Left renal pelvis (tissue), 4 donors: ENCODE data around the gene RPRD2. TPM values are rescaled to one million over a fixed set of nuclear protein-coding genes. Genes with fewer than 3 reads are reported as not detected.
A peak's percentile ranks its signal among the peaks of the same experiment; 100 is the strongest.
"Not testable (repeated sequence)": the region's sequence is repeated elsewhere in the genome, so short reads cannot be mapped to it uniquely, and the experiment has no call there.

Experiments used
- DNase-seq, 4 donors: peaks; one replicate each; pipeline ENCODE4 v3.0.0-alpha.2; 2013; ENCODE audit warnings: low read depth in 4 of 4, low spot score in 3 of 4
- polyA plus RNA-seq, 4 donors: library from polyadenylated mRNA; unstranded; fragments of 120-200 nt; gene quantifications; one replicate each; pipeline ENCODE4 v1.2.1, GENCODE V29; 2013; ENCODE audit not compliant: insufficient read length in 4 of 4

The RPRD2 gene
- polyA plus RNA-seq, 4 donors, result 38.9 to 56.3 (median 52.0) TPM

DNA sequence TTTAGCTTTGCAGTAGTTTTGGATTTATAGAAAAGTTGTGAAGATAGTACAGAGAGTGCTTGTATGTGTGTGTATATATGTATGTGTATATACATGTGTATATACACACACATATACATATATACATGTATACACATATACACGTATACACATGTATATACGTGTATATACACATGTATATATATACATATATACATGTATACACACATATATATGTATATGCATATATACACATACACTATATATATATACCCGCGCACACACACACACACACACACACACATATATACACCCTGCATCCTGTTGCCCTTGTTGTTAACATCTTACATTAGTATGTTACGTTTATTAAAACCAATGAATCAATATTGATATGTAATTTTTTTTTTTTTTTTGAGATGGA, 24.3 kb downstream of the RPRD2 start:
- no peak for DNase-seq

DNA sequence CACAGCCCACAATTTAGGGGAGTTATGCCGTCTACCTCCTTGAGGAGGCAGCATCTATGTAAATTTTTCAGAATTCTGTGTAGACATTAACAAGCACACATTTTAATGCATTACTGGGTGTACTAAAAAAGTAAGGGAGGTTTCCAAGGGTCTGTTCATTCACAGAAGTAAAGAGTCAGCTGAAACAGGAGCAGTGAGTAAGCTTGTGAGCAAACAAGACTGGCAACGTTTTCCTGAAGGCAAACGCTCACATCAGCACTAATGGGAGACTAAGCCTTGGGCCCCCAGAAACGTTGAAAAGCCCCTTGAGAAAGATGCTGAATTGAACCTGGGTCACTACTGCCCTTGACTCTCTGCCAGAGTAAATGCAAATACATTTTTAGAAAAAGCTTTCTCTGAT, 25.7 kb downstream of the RPRD2 start:
- DNase-seq, result no peak

DNA sequence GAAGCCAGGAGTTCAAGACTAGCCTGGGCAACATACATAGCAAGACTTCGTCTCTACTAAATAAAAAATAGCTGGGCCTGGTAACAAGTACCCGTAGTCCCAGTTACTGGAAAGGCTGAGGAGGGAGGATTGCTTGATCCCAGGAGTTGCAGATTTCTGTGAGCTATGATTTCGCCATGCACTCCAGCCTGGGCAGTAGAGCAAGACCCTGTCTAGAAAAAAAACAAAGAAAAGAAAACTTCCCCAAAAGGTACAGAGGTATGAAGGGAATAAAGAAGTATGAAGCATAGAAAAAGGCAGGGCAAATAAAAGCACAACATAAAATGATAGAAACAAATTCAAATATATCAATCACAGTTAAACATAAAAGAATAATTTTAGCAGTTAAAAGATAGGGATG, 28.7 kb downstream of the RPRD2 start:
- no peak for DNase-seq

DNA sequence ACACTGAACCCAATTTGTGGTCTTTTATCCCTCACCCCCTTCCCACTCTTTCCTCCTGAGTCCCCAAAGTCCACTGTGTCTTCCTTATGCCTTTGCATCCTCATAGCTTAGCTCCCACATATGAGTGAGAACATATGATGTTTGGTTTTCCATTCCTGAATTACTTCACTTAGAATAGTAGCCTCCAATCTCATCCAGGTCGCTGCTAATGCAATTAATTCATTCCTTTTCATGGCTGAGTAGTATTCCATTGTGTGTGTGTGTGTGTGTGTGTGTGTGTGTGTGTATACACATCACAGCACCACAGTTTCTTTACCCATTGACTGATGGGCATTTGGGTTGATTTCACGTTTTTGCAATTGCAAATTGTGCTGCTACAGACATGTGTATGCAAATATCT, 31.2 kb downstream of the RPRD2 start:
- DNase-seq, result not testable (repeated sequence)

DNA sequence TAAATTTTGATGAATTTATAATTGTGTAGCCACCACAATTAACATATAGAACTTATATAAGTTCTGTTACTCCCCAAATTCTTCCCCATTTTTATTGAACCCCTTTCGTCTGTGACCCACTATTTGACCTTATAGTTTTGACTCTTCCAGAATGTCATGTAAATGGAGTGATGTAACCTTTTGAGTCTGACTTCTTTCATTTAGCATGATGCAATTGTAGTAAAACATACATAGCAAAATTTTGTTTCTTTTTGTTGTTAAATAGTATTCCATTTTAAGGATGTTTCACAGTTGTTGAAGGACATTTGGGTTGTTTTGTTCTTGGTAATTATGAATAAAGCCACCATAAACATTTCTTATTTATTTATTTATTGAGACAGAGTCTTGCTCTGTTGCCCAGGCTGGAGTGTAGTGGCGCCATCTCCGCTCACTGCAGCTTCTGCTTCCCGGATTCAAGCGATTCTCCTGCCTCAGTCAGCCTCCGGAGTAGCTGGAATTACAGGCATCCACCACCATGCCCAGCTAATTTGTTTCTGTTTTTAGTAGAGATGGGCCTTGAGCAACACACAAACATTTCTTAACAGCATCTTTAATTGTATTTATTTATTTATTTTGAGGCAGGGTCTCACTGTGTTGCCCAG, 33.6 kb downstream of the RPRD2 start:
- DNase-seq, result no peak

DNA sequence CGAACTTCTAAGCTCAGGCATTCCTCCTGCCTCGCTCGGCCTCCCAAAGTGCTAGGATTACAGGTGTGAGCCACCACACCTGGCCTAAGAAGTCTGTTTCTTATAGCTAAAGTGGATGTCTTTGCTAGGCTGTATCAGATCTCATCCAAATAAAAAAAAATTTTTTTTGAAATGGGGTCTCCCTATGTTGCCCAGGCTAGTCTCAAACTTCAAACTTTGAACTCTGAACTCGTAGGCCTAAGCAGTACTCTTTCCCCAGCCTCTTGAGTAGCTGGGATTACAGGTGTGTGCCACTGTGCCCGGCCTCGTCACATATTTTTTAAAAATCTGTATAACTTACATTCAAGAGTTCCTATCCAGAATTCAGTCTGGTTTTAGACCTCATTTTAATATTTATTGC, 40.5 kb downstream of the RPRD2 start:
- DNase-seq, result no peak

DNA sequence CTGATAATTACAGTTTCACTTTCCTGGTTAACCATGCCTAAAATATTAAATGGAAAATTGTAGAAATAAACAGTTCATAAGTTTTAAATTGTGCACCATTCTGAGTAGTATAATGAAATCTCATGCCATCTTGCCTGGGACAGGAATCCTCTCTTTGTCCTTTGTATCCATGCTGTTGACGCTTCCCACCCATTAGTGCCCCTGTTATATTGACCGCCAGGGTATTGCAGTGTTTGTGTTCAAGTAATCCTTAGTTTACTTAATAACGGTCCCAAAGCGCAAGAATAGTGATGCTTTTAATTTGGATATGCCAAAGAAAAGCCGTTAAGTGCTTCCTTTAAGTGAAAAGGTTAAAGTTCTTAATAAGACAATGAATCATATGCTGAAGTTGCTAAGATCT, 41.7 kb downstream of the RPRD2 start:
- no peak for DNase-seq

DNA sequence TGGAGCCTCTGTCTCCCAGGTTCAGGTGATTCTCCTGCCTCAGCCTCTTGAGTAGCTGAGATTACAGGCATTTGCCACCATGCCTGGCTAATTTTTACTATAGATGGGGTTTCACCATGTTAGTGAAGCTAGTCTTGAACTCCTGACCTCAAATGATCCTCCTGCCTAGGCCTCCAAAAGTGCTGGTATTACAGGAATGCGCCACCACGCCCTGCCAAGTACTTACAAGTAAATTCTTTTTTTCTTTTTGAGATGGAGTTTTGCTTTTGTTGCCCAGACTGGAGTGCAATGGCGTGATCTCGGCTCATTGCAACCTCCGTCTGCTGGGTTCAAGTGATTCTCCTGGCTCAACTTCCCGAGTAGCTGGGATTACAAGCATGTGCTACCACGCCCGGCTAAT, 42.5 kb downstream of the RPRD2 start:
- DNase-seq, result no peak

DNA sequence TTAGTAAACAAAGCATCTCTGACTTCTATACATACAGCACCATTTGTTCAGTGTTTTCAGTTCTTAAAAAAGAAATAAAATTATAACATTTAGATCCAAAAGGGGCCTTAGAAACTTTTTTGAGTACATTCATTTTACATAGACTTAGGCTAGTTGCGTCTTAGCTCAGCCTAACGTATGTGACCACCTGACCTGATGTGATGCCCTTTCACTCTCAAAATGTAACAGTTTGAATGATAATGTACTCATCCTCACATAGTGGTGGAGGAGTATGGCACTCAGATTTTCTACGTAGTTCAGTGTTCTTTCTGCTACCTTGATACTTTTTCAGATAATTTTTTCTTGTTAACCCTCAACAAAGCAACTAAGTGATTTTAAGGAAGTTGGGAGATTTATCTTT, 43.4 kb downstream of the RPRD2 start:
- no peak for DNase-seq

DNA sequence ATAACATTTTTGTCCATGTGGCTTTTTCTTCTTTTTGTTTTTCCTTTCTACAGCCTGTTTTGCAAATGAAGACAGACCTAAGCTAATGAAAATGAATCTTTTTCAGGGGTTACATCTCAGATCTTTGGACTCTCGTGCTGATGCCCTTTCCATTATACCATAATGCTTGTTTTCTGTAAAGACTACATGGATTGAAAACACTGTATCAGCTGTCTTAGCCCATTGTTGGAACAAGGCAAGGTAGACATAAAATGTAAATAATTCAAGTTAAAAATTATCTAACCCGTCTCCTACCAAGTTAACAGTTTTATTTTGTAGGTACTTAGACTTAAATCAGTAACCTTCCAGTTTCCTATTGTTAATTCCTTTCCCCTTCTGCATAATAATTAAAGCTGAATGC, 44.9 kb downstream of the RPRD2 start:
- no peak for DNase-seq

DNA sequence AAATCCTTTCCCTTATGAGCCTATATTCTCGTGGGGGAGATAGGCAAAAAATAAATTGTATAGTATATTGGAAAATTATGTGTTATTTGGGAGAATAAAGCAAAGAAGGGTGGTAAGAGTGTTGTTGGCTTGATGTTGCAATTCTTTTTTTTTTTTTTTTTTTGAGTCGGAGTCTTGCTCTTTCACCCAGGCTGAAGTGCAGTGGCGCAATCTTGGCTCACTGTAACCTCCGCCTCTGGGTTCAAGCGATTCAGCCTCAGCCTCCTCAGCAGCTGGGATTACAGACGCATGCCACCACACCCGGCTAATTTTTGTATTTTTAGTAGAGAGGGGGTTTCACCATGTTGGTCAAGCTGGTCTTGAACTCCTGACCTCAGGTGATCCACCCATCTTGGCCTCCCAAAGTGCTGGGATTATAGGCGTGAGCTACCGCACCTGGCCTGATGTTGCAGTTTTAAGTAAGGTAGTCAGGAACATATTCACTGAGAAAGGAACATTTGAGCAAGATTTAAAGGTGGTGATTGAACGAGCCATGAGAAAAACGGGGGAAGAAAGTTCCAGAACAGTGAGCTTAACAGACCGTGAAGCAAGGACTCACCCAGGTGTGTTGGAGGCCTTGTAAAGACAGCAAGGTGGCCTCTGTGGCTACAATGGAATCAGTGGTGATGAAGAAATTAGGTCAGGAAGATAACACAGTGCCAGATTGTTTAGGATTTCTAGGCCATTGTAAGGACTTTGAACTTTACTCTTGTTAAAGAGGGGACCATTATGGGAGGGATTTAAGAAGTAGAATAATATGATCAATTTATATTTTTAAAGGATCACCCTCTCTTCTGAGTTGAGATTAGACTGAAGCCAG, 45.8 kb downstream of the RPRD2 start:
- DNase-seq, result no peak

DNA sequence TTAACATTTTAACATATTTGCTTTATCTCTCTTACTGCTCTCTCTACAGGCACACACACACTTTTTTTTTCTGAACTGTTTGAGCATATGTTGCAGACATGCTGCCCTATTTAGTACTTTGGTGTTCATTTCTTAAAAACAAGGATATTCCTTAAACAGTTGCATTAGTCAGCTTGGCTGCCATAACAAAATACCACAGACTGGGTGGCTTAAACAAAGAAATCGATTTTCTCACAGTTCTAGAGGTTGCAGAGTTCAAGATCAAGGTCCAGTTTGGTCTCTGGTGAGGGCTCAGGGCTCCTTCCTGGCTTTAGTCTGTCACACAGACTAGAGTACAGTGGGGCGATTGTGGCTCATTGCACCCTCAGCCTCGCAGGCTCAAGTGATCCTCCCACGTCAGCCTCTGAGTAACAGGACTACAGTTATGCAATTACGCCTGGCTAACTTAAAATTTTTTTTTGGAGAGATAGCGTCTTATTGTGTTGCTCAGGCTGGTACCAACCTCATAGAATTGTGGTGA, 46.7 kb downstream of the RPRD2 start:
- DNase-seq, result no peak

DNA sequence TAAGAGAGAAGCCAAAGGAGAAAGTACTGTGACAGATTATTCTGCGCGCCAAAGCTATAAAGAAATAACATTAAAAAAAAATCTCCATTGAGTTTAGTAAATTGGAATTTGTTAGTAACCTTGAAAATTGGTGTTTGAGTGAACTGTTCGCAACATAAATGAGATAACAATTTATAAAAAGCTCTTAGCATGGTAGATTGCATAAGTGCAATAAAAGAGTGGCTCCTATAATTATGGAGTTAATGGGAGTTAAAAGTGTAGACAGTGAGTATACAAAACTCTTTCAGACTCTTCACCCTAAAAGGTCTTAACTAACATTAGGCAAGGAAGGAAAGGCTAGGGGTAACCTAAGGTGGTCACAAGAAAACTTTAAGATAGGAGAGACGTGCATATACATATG, 50.6 kb downstream of the RPRD2 start:
- DNase-seq, result no peak

DNA sequence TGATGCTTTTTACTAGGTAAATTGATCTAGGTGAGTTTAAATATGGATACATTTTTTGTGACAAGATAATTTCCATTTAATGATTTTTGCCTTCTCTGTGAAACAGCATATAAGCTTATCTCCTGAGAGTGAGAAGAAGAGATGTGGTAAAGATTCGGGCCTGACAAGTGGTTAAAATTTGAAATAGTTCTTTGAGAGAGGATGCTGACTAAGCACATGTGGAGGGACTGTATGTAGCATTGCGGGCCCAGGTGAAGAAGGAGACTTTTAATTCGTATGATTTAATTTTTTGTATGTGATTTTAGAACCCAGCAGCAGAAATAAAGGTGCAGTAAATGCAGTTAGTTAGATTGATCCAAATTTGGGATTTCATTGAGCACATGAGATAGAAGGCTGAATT, 51.9 kb downstream of the RPRD2 start:
- no peak for DNase-seq

DNA sequence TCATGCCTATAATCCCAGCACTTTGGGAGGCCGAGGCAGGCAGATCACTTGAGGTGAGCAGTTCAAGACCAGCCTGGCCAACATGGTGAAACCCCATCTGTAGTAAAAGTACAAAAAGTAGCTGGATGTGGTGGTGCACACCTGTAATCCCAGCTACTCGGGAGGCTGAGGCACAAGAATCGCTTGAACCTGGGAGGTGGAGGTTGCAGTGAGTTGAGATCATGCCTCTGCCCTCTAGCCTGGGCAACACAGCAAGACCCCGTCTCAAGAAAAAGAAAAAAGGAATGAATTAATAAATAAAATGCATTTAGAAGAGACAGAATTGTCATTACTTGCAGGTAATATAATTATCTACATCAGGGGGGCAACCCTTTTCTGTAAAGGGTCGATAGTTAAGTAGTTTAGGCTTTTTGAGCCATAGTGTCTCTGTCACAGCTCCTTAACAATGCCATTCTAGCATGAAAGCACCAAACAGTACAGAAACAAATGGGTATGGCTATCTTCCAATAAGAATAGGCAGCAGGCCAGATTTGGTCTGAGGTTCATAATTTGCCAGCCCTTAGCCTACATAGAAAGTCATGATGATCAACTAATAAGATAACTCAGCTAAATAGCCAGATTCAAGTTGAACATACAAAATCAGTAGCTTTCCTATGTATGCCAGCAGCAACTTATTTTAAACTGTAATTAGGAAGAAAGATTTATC, 56.8 kb downstream of the RPRD2 start:
- DNase-seq, result no peak

DNA sequence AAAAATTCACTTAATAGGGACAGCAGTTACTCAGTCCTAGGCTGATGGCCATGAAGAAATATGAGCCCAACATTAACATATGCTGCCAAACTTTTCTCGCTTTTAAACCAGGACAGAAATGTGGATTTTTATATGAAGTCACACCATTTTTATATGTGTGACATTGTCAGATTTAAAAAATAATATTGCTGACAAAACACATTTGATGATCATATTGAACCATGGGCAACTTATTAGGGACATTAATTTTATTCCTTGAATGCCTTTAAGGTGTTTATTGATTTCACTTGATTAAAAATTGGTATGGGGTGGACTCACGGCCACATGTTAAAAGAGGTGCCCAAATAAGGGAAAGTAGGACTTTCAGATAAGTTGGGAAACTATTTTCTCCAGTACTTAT, 58.6 kb downstream of the RPRD2 start:
- DNase-seq, result no peak

DNA sequence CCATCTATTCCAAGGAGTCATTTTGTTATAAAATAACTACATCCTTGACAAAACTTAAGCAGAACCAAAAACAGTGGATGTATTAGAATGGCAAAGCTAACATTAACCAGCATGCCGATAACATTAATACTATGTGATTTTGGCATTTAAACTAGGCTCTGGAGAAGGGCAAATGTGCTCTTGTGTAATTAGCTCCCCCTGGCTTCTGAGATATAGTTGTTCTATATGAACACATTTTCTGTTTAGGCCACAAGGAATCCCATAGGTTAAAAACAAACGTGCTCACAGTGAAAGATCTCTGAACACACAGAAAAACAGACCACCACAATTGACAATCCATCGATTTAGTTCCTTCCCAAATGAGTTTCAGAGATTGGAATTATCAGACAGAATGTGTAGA, 65.9 kb downstream of the RPRD2 start:
- DNase-seq, result no peak

DNA sequence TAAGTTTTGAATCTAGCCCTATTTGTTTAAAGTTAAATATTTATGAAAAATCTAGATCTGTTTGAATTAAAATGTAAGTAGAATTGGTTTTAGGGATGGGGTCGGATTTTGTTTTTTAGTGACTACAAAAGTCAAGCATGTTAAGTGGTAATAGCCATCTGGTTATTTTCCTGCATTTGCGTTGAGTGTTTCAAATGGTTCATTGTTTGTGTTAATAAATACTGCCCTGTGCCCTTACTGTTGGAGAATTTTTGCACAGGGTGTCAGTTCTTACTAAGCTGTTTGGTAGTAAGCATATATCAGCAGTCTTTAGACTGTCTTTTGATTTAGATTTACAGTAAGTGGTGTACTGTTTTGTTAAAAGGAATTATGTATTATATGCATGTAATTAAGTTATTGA, 77.2 kb downstream of the RPRD2 start:
- no peak for DNase-seq

DNA sequence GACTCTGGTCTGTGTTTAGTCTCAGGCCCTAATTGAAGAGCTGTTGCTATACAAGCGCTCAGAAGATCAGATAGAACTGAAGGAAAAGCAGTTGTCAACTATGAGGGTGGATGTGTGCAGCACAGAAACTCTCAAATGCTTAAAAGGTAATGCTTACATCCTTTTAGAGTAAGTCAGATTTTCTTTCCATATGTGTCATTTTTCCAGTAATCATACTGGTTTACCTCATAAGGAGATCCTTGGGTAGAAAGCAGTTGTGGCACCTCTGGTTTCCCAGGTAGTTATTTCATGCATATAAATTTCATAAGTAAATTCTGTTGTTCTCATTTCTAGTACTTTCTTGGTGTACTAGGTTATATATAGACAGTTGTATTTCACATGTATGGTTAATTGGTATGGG, 80.3 kb downstream of the RPRD2 start:
- DNase-seq, result no peak

DNA sequence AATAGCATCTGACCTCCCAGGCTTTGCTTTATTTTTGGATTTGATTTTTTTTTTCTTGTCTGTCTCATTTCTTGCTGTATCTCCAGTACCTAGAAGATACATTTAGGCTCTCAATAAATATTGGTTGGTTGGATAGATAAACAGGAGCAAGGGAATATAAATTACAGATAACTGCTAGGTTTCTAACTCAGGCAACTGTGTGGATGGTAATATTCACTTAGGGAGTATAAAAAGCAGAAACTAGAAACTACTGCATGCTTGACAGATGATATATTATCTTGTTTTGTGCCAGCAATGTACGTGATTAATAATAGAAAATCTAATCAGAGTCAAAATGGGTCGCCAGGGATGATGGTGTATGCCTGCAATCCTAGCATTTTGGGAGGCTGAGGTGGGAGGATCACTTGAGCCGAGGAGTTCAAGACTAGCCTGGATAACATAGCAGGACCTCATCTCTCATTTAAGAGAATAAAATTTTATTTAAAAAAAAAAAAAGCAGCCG, 92.2 kb downstream of the RPRD2 start:
- no peak for DNase-seq

DNA sequence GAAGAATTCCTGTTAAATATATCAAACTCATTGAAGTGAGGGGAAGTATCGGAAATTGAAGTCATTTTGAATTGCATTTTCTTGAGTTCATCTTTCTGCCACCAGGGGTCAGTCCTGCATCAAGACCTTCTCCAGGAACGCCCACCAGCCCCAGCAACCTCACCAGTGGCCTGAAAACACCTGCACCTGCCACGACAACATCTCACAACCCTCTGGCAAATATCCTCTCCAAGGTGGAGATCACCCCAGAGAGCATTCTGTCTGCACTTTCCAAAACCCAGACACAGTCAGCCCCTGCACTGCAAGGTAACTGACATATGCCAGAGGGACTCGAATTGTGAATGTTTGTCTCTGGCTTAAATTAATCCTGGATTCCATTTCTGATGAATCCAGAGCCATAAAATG, 100.5 kb downstream of the RPRD2 start:
- DNase-seq, result peak in 3 of 4 donors; percentile 35 to 44 (median 42)
